Right lobe of liver (tissue), 6 donors: ENCODE measurements around the gene CHAF1A. TPM values are rescaled to one million over a fixed set of nuclear protein-coding genes. Genes with fewer than 3 reads are reported as not detected.

Experiments
- ATAC-seq, 4 donors: fragments of 200-7000 bp; cut with Tn5 transposase; one replicate each; pipeline ENCODE4 v1.9.1; 2020; ENCODE audit warnings: mild to moderate bottlenecking in 4 of 4, moderate library complexity in 4 of 4
- DNase-seq, 3 donors: peaks; one replicate each; pipeline ENCODE4 v3.0.0-alpha.2; 2020
- H3K27ac ChIP-seq, 3 donors: fragments of 200-600 bp; one replicate each; pipeline ENCODE4 v1.8.0; 2022
- H3K27me3 ChIP-seq, 2 donors: fragments of 200-600 bp; one replicate each; pipeline ENCODE4 v1.8.0; 2022
- H3K36me3 ChIP-seq, 4 donors: fragments of 200-600 bp; sonication (generic) in 1 of 4; one replicate each; pipeline versions ENCODE4 v1.5.1 to v1.8.0; 2017 to 2022; ENCODE audit warnings: control low read depth in 1 of 4
- H3K4me1 ChIP-seq, 4 donors: fragments of 200-600 bp; sonication (generic) in 1 of 4; one replicate each; pipeline versions ENCODE4 v1.5.1 to v1.8.0; 2017 to 2022; ENCODE audit warnings: control low read depth in 1 of 4
- H3K4me3 ChIP-seq, 3 donors: fragments of 200-600 bp; one replicate each; pipeline ENCODE4 v1.8.0; 2022
- H3K9me3 ChIP-seq, 4 donors: fragments of 200-600 bp; sonication (generic) in 1 of 4; one replicate each; pipeline versions ENCODE4 v1.5.1 to v1.8.0; 2017 to 2022; ENCODE audit warnings: control low read depth in 1 of 4
- CTCF ChIP-seq, 4 donors: fragments of 200-600 bp in 3 of 4; fragments of 450-650 bp in 1 of 4; IDR thresholded peaks; one replicate each; pipeline versions ENCODE4 v1.5.1 to v1.8.0; 2016 to 2022; ENCODE audit warnings: antibody characterized with exemption in 4 of 4, mild to moderate bottlenecking in 2 of 4
- POLR2A ChIP-seq: fragments of 450-650 bp; IDR thresholded peaks from one replicate; pipeline ENCODE4 v1.6.1; 2017; ENCODE audit warnings: antibody characterized with exemption, mild to moderate bottlenecking
- WGBS: methylation state at CpG from one replicate; pipeline ENCODE4 v1.1.6; 2018; ENCODE audit warnings: low coverage, low lambda C conversion rate; ENCODE audit not compliant: insufficient coverage; ENCODE audit errors: missing lambda C conversion rate; 5-methylcytosine and 5-hydroxymethylcytosine counted together
- intact Hi-C, 2 donors: fragments of 100-400 bp; cut with DNase I; formaldehyde crosslinking; loops; one replicate each; pipeline versions ENCODE4 v1.11.2 to v1.14.1; 2022
- total RNA-seq, 6 experiments: library from RNA; depleted of rRNA in 2 of 6; stranded (reverse); fragments of >200 nt in 2 of 6; fragmentation: NEBNext Ultra II Directional in 3 of 6; extraction: Animal tissue kit (Norgen Biotek cat#: 25700) in 3 of 6; gene quantifications; one replicate each; pipeline versions ENCODE4 v1.1.0 to v1.2.4, GENCODE V29; 2016 to 2023
- donor health status: DM: no; HTN: yes; CAD: no.
- donor health status: DM: no; HTN: no; CAD: no.
- donor health status: DM: no; HTN: no; CAD: no.
- donor health status: DM: no; HTN: yes; CAD: no.
- donor health status: DM: no; HTN: yes; CAD: no.

CHAF1A gene
- total RNA-seq, 6 experiments from 2014 or later = 3.1 to 9.2 (median 3.5) TPM

DNA sequence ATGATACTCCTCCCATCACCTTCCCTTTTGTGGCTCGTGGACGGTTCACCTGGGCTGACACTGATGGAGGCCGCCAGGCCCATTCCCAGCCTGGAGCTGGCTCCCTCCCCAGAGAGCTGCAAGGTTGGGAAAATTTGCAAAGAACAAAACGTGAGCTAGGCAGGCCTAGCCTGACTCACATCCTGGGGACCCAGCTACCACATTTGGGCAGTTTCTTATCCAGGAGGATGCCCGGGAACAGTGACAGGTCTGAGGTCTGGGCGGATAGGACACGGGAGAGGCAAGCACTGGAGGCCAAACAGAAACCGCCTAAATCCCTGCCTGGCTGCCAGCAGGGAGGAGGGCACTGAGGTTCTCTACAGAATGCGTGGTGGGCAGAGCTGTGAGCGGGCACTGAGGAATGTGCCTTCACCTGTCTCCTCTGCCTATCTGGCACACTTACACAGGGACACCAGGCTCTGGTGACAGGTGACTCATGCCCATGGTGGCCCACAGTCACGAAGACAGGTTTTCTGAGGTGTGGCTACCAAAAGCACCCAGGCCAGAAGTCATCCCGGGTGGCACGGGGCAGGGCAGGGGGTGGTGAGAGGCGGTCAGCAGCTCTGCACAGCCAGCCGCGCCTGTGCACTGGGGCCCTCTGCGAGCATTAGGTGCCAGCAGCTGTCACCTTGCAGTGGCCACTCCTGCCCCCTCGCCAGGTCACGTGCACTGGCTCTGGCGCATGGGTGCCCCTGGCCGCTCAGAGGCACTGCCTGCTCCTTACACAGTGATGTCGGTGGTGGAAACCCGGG, 25.3 kb upstream of the CHAF1A start:
- peak in 2 of 3 donors; percentile 54 to 66 for DNase-seq
- intact Hi-C loops = no loop called here
- peak in 1 of 4 donors; percentile 33 for ATAC-seq
- no peak overlapping the region for H3K4me3 ChIP-seq
- peak overlapping the region in 1 of 3 donors; percentile 43 for H3K27ac ChIP-seq
- TF ChIP-seq CTCF (IDR thresholded peaks at IDR 0.05) (no peak), POLR2A (no peak)
- peaks cover 4 to 47% (median 18%) of the 10 kb centered on the region in 4 donors for H3K4me1 ChIP-seq
- H3K27me3 ChIP-seq = no peaks in the 10 kb centered on the region
- no peaks in the 10 kb centered on the region for H3K9me3 ChIP-seq
- H3K36me3 ChIP-seq = no peaks in the 10 kb centered on the region
- 48% methylated on average over 5 of the region's 23 CpGs for WGBS

- Histone ChIP-seq H3K4me1 (peaks cover 4 to 38% (median 18%) of the 10 kb centered on the region in 4 donors), H3K27ac (peak overlapping the region in 1 of 3 donors; percentile 40), H3K4me3 (no peak overlapping the region), H3K36me3 (peaks cover 0 to 5% (median 0%) of the 10 kb centered on the region in 4 donors), H3K9me3 (no peaks in the 10 kb centered on the region), H3K27me3 (no peaks in the 10 kb centered on the region)
- intact Hi-C loops = no loop called here
- TF ChIP-seq POLR2A (no peak), CTCF (IDR thresholded peaks at IDR 0.05) (no peak)
- ATAC-seq (no peak), DNase-seq (no peak)
- WGBS = 49% methylated on average over 9 of the region's 11 CpGs
Measured at GRCh38 chr19:4378886-4379285, 23.6 kb upstream of the CHAF1A start.

GRCh38 chr19:4379383-4380253, 22.8 kb upstream of the CHAF1A start:
- peak overlapping the region in 2 of 3 donors; percentile 21 to 74 for H3K27ac ChIP-seq
- WGBS = 15% methylated on average over 17 of the region's 20 CpGs
- H3K36me3 ChIP-seq = peaks cover 0 to 10% (median 1%) of the 10 kb centered on the region in 4 donors
- peaks cover 4 to 31% (median 18%) of the 10 kb centered on the region in 4 donors for H3K4me1 ChIP-seq
- no peaks in the 10 kb centered on the region for H3K9me3 ChIP-seq
- H3K4me3 ChIP-seq = no peak overlapping the region
- intact Hi-C loops = no loop called here
- DNase-seq (peak; percentile 87 to 90 (median 90)), ATAC-seq (peak; percentile 71 to 90 (median 85))
- no peaks in the 10 kb centered on the region for H3K27me3 ChIP-seq
- TF ChIP-seq CTCF (IDR thresholded peaks at IDR 0.05) = no peak
- no peak for TF ChIP-seq POLR2A

DNA sequence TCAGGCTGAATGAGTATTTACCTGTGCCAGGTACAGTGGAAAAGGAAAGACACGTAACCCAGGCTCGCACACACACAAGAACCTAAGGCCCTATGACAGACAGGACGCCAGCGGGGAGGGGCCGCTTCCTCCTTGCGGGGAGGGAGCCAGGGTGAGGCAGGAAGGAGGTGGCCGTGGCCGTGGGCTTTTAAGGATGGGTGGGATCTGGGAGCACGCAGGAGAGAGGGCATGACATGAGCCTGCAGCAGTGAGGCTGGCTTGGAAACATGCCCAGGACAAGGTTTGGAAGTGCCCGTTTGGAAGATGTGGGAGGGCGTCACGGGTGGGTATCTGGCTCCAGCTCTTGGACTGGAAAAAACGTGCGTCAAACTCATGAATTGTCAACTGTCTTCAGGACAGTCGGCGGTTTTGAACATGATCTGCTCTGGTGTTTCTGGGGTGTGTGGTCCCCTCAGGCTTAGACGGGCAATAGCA, 22.1 kb upstream of the CHAF1A start:
- H3K27me3 ChIP-seq = no peaks in the 10 kb centered on the region
- intact Hi-C loops = no loop called here
- ATAC-seq = peak; percentile 11 to 45 (median 44)
- peak overlapping the region in 2 of 3 donors; percentile 21 to 74 for H3K27ac ChIP-seq
- no peaks in the 10 kb centered on the region for H3K9me3 ChIP-seq
- no peak for TF ChIP-seq POLR2A
- no peak for TF ChIP-seq CTCF (IDR thresholded peaks at IDR 0.05)
- H3K36me3 ChIP-seq = peaks cover 0 to 10% (median 3%) of the 10 kb centered on the region in 4 donors
- 31% methylated on average over 14 of the region's 17 CpGs for WGBS
- H3K4me1 ChIP-seq = peaks cover under 1 to 28% (median 15%) of the 10 kb centered on the region in 4 donors
- H3K4me3 ChIP-seq = no peak overlapping the region
- DNase-seq = peak in 1 of 3 donors; percentile 56
